ENCODE data around the gene TENT4A.

The TENT4A gene

DNA sequence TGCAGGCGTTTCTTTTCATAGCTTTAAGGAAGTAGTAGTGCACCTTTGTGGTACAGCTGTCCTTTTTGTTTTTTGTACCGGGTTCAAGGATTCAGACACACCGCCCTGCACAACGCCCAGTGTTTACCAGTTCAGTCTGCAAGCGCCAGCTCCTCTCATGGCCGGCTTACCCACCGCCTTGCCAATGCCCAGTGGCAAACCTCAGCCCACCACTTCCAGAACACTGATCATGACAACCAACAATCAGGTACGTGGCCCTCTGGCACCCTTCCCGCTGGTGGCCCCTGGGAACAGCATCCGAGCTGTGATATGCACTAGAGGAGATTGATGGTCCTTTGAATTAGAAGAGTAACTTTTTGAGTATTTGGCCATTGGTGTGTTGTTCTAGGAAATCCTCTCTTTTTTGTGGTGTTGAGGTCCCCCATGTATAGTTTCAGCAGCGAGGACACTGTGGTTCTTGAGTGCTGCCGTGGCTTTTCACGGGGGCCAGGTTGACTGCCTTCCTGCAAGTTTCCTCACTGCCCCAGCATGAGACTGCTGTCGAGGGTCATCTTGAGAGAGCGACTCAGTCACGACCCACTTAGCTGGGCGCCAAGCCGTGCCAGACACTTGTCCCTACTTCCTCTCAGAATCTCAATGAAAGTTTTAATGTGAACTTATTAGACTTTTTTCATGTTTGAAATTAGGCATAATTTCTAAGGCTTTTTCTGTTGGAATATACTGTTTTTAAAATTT, 37.9 kb downstream of the TENT4A start:
- no peak for DNase-seq (ENCODE audit: low read depth in 2 of 2)

DNA sequence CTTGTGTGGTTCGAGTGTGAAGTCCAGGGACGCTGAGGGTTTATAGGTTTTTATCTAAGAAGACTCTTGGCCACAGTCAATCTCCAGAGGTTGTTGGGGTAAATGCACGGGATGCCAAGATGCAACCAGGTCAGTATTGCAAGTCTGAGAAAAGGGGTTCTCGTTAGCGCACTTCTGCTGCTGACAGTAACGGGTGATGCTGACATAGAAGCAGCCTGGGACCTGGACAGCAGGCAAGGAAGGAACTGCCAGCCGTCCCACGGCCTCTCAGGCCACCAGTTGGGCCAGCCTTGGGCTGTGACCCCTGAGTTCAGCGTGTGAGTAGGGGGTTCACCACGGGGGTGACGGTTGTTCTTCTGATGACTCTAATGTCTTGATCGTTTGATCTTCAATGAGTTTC, 39.0 kb downstream of the TENT4A start:
- no peak for DNase-seq (ENCODE audit: low read depth in 2 of 2)

DNA sequence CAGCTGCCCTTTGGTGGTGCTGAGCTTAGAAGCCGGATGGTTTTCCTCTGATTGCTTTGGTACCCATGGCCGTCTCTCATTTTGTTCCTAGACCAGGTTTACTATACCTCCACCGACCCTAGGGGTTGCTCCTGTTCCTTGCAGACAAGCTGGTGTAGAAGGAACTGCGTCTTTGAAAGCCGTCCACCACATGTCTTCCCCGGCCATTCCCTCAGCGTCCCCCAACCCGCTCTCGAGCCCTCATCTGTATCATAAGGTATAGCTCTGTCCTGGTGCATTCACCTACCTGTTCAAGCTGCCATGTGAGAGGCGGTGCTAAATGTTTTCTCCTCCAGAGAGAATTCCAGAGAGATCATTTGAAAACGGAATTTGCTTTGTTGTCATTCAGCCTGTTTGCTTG, 39.5 kb downstream of the TENT4A start:
- no peak for DNase-seq (ENCODE audit: low read depth in 2 of 2)

DNA sequence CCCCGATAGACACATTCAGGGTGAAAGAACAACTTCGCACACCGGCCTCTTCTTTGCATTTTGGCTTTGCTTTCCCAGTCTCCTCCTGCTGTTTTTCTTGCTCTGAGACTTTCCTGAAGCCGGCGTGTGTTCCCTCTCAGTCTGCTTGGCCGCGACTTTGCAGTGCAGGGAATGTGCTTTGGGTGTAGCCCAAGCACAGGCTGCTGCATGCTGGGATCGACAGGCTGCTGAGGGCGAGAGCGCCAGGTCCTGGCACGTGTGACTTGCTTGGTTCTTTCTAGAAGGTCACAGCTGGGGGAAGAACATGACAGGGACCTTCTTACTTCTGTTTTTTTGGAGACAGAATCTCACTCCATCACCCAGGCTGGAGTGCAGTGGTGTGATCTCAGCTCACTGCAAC, 40.6 kb downstream of the TENT4A start:
- DNase-seq (ENCODE audit: low read depth in 2 of 2) = no peak

DNA sequence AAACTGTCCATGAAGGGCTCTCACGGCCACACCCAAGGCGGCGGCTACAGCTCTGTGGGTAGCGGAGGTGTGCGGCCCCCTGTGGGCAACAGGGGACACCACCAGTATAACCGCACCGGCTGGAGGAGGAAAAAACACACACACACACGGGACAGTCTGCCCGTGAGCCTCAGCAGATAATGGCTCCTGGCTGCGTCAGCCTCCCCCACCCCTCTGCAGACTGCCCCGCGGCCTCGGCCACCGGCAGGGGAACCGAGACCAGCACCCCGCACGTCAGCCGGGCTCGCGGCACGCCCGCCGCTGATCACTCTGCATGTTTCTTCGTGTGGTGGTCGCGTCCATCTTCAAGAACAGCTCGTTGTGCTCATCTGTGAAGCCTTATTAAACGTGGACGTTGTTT, 41.5 kb downstream of the TENT4A start:
- DNase-seq (ENCODE audit: low read depth in 2 of 2) = no peak

DNA sequence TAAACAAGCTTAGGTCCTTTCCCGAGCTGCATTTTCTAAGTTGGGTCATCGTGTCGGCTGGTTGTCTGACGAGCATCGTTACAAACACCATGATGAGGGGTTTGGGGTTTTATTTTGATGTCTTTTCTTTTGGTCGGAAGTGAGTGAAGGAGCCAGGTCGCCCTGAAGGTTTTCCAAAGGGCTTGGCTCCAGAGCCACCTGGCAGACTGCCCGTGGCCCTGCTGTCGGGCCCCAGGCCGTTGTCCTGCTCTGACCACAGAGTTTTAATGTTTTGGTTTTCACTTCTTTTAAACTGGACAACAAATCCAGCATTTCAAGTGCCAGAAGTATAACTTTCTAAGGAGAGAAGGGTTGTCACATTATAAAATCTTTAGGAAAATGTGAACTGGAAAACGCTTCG, 42.3 kb downstream of the TENT4A start:
- no peak for DNase-seq (ENCODE audit: low read depth in 2 of 2)

DNA sequence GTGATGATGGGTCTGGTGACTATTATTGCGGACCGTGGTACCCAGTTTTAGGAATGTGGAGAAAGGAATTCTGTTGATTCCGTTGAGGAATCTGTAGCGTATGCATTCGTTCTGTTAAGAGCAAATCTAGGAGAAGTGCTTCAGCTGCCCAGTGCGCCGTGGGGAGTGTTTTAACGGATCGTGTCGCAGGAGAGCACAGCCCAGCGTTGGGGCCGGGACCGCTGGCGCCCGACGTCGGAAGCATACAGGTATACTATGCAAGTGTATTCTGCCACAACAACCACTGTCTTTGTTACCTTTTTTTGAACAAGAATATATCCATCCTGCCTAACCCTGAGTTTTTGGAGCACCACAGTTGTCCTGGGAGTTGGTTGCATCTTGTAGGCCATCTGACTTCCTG, 42.7 kb downstream of the TENT4A start:
- no peak for DNase-seq (ENCODE audit: low read depth in 2 of 2)

DNA sequence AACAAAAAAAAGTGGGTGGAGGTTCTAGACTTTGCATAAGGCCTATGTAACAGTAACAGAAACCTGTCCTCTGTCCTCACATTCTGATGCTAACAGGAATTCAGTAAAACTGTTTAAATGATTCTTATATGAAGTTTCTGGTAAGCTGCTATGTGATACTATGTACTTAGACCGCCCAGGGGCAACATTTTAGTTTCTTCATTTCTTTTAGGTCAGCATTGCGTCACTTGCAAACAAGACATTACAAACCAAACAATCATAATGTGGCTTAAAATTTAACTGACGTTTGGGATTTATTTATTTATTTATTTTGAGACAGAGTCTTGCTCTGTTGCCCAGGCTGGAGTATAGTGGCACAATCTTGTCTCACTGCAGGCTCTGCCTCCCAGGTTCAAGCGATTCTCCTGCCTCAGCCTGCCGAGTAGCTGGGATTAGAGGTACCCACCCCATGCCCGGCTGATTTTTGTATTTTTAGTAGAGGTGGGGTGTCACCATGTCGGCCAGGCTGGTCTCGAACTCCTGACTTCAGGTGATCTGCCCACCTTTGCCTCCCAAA, 44.3 kb downstream of the TENT4A start:
- DNase-seq (ENCODE audit: low read depth in 2 of 2) = no peak

DNA sequence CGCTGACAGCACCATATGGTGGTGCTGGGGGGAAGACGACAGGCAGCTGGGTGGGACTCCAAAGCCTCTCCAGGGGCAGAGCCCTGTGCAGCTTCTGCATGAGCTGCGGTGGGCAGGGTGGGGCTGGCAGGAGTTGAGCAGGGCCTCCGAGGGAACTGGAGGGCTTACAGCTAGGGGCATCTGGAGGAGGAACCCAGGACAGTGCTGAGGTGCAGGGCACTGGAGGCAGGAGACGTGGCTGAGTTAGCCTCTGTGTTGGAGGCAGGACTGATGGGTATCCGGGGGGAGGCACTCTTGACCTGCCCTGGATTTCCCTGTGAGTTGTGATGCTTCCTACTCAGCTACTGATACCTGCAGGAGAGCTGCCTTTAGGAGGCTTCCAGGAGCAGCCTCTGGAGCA, 45.0 kb downstream of the TENT4A start:
- DNase-seq (ENCODE audit: low read depth in 2 of 2) = no peak

DNA sequence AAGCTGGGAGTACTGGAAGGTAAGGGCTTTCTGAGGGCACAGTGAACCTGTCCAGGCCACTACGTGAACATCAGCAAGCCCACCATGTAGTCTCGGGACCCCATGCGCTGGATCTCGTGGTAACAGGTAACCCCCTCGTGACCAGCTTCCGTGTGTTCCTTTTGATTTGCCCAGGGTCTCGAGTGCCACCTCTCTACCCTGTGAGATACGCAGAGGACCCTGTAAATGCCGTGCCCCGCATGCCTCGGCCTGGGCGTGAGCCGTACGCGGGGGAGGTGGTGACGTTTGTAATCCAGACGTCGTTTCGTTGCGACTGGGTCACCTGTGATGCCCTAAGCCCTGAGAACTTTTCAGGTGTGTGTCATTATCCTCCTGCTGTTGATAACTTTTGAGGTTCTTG, 45.5 kb downstream of the TENT4A start:
- no peak for DNase-seq (ENCODE audit: low read depth in 2 of 2)

DNA sequence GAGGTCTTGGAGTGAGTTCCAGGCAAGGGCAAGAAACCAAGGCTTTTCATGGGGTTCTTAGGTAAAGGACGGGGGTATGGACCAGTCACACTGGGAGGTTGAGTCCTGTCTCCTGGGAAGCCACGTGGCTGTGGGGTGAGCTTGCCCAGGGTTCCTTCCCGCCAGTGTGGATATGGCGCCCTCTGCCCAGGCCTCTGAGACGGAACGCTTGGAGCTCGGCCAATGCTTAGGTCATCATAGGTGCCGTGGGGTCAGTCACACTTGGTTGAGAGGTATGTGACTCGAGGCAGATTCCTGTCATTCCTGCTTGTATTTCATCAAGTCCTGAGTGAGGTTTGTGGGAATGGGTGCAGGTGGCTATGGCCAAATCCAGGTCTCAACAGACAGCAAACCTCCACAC, 46.2 kb downstream of the TENT4A start:
- DNase-seq (ENCODE audit: low read depth in 2 of 2) = no peak

DNA sequence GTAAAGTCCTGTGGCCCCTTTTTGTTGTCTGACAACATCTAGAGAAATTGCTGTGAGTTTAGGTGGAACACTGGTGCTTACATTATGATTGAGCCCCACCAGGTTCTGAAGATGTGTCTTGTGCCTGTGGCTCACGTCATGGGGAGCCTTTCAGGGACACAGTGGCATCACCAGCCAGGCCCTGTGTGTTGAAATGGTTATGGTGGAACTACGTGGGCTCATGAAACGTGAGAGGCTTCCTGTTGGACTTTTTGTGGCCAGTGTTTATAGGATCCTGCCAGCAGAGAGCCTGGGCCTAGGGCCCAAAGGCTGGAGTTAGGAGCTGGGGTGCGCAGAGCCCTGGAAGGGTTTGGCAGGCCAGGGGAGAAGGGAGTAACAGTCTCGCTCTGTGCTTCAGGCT, 46.8 kb downstream of the TENT4A start:
- DNase-seq (ENCODE audit: low read depth in 2 of 2) = no peak

DNA sequence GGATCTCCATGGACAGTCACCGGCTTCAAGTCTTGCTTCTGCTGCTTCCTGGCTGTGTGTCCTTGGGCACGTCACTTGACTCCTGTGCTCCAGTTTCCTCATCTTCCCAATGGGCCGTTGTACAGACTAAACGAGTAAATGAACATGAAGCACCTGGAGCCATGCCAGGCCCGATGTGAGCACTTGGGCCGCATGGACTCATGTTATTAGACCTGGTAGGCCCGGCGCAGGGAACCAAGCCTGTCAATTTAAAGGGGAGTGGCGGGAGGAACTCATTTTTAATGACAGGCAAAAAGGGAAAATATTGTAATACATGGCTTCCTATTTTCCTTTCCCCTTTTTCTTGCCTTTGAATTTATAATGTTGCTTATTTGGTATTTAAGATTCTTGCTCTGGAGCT, 47.5 kb downstream of the TENT4A start:
- no peak for DNase-seq (ENCODE audit: low read depth in 2 of 2)

DNA sequence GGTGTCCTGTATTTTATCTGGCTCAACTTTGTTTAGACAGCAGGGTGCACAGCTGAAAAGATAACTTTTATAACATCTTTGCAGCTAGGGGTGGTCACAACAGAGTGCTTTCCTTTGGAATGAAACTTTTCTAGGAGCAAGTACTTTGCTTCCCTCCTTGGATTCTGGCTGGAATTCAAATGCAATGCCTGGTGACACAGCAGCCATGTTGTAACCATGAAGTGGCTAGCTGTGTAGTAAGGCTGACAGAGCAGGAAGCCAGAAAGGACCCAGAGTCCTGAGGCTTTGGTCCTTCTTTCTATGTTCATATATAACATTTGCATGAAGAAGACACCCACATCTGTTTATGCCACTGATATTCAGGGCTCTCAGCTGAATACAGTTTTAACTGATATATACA, 48.1 kb downstream of the TENT4A start:
- no peak for DNase-seq (ENCODE audit: low read depth in 2 of 2)

DNA sequence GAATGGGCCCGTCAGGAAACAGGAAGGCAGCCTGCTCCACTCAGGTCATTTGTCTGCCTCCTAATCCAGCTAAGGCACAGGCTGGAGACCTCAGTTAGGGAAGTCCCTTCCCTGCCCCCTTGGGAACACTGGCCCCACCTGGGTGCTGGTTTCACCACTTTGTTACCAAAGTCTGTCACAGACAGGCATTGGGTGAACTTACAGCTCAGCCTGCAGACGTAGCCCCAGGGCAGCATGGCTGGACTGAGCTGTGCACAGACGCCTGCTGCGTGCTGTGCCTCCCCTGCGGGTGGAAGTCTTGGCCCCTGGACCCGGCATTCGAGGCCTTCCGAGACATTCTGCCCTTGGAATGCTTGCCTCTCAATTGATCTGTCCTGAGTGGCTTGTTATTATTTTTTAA, 48.9 kb downstream of the TENT4A start:
- DNase-seq (ENCODE audit: low read depth in 2 of 2) = no peak

DNA sequence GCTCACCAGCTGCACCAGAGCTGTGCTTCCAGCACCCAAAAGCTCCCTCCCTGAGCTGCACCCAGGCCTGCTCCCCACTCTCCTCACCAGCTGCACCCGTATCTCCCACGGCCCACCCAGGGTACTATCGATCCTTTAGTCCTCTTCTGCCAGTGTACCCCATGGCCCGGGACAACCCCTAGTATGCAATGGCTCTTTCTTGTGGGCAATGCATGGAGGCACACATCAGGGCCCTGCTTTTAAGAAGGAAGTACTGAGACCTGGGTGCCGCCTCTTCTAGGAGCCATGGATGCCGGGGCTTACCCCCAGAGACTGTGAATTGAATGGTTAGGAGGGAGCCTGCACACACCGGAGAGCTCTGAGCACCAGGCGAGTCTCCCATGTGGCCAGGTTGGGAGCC, 49.5 kb downstream of the TENT4A start:
- no peak for DNase-seq (ENCODE audit: low read depth in 2 of 2)

DNA sequence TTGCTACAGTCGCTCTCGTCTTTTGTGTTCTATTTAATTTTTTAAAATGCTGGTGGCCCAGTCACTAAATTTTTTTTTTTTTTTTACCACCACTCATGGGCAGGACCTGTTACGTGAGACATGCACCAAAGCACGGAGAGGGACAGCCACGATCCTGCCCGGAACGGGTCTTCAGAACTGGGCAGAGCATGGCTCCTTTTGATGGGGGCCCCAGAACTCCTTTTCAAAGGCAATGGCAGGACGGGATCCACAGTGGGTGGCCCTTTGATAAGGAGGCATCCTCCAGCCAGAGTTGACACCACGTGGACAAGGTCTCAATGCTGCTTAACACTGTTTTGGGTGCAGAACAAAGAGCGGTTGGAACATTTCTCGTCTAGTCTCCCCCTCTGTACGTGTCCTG, 50.0 kb downstream of the TENT4A start:
- DNase-seq (ENCODE audit: low read depth in 2 of 2) = no peak

DNA sequence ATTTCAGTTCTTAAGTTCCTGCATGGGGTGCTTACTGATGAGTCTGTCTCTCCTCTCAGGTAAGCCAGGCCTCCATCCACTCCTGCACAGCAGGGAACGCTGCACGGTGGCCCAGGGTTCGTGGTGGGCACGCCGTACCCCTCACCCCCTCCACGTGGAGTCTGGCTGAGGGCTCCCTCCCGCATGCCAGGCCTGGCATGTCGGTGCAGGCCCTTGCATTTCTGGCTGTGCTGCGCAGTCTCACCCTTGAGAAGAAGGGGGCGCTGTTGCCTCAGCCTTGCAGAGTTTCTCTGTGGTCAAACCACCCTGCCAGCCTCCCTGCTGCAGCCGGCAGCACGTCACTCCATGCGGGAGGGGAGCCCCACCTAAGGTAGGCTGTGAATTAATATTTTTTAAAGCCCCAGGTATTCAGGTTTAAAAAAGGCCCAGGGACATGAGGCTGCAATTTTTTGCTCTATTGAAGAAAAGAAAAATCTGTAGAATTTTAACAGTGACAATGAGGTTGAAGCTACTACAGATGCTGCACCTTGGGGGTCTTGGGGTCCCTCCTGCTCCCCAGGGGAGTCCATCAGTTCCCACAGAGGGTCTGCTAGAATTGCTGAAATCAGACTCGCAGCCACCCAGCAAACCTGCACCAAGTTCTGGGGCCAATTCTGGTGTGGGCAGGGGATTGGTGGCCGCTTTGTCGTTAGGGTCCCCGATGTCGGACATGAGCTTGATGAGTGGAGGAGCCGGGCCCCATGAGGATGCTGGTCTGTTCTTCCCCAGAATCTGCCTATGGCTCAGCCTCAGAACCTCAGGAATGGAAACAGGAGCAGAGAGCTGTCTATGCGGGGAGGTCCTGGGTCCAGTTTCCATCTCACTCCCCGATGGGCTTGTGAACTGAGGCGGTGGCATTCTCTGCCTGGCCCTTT, 52.6 kb downstream of the TENT4A start:
- DNase-seq (ENCODE audit: low read depth in 2 of 2) = peak; percentile 7 to 34

DNA sequence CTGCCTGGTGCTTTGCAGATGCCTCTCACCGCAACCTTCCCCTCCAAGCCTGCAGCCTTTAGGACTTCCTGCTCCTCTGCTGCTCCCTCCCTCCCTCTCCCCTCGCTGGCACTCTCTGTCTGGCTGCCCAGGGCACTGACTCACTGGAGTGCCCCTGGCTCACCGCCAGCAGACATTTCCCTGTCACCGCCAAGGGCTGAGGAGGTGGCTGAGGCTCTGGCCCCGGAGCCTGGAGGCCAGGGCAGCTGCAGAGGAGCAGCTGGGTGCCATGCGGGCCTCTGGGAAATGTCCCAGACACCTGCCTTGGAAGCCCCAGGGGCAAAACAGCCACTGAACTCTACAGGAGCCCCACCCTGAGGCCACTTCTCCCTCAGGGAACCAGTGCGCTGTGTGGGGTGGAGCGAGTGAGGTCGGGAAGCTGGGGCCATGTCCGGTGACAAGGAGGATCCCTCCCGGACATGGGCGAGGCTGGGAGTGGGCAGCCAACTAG, 53.4 kb downstream of the TENT4A start:
- DNase-seq (ENCODE audit: low read depth in 2 of 2) = no peak

DNA sequence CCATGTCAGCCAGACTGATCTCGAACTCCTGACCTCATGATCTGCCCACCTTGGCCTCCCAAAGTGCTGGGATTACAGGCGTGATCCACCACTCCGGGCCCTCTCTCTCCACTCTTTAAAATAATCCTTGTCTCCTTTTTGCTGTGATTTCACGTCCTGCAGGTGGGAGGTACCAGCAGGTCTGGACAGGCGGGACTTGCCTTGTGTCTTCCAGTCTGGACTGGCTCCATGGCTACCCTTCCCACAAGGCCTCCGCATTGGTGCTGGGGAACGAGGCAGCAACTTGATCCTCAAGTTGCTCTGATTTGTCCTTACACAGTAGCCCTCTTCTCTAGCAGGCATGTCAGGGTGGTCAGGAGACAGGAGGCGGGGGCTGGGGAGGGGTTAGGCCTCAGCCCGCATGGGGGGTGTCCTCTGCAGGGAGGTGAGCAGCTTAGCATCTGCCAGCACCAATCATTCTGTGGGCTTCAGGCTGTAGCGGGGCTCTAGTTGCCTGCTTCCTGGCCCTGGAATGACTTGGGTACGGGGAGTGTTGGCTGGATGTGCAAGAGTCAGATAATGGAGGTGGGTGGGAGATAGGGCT, 54.3 kb downstream of the TENT4A start:
- DNase-seq (ENCODE audit: low read depth in 2 of 2) = no peak

DNA sequence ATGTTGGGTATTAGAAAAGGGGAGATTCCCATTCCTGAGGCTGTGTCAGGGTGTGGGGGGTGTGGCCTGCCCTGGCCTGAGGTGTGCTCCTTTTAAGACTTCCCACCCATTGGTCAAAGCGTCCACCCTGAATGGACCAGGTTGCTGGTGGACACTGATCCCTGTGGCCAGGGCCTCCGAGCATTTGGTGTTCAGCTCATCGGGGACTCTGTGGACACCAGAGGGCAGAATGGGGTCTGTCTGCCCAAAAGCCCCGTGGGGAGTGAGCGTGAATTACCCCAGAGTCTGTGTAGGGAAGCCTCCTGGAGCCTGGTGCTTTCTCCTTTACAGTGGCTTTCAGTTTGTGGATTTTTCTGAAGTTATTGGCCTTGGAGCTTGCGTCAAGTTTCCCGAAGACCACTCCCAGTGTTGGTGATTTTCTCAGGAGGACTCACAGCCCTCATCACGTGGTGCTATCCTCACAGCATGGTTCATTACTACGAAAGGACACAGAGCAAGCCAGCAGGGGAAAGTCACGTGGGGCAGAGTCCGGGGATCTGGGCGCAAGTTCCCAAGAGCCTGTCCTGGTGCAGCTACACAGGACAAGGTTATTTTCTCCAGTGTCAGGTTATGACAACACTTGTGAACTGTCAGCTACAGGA, 55.5 kb downstream of the TENT4A start:
- DNase-seq (ENCODE audit: low read depth in 2 of 2) = no peak
